K562 (cell line): Measurements from ENCODE around the gene RALY. TPM values are rescaled to one million over a fixed set of nuclear protein-coding genes. Genes with fewer than 3 reads are reported as not detected.

ENCODE experiments used
- HDAC8 ChIP-seq: fragments of 450-650 bp; IDR thresholded peaks from 2 replicates; pipeline ENCODE4 v1.6.1; 2016; ENCODE audit warnings: mild to moderate bottlenecking, missing genetic modification characterization, moderate library complexity, missing compliant biosample characterization
- NR3C1 ChIP-seq: sonication (generic); formaldehyde crosslinking; IDR thresholded peaks from 2 replicates; pipeline ENCODE4 v1.8.1; 2022; ENCODE audit warnings: missing genetic modification reagents
- RBM34 ChIP-seq: fragments of 200-400 bp; formaldehyde crosslinking; IDR thresholded peaks from 2 replicates; pipeline ENCODE4 v1.6.1; 2018; ENCODE audit warnings: low read length, borderline replicate concordance; ENCODE audit not compliant: insufficient read depth
- SAP30 ChIP-seq: fragments of 200-600 bp; sonication (generic); IDR thresholded peaks from 2 replicates; pipeline ENCODE4 v1.6.1; 2012; ENCODE audit warnings: borderline replicate concordance, low read depth, mild to moderate bottlenecking, moderate library complexity, low read length, control low read depth, inconsistent platforms; ENCODE audit not compliant: insufficient read depth, poor library complexity, severe bottlenecking
- ZNF174 ChIP-seq: fragments of 250-450 bp; sonication (Bioruptor Pico); IDR thresholded peaks from 2 replicates; pipeline ENCODE4 v1.4.0; 2020; ENCODE audit warnings: mild to moderate bottlenecking
- ZNF197 ChIP-seq: fragments of 200-800 bp; sonication (Bioruptor generic); IDR thresholded peaks from 2 replicates; pipeline ENCODE4 v1.6.1; 2016; ENCODE audit warnings: low read depth, missing genetic modification characterization, missing compliant biosample characterization
- ZNF324 ChIP-seq: fragments of 250-450 bp; sonication (Bioruptor Pico); IDR thresholded peaks from 2 replicates; pipeline ENCODE4 v1.4.0; 2020; ENCODE audit warnings: mild to moderate bottlenecking
- ZNF644 ChIP-seq: fragments of 200-800 bp; sonication (Bioruptor generic); IDR thresholded peaks from 2 replicates; pipeline ENCODE4 v1.6.1; 2016; ENCODE audit warnings: low read depth, missing genetic modification characterization, missing compliant biosample characterization
- ZNF699 ChIP-seq: fragments of 250-450 bp; sonication (Bioruptor Pico); IDR thresholded peaks from 2 replicates; pipeline ENCODE4 v1.8.0; 2021; ENCODE audit warnings: mild to moderate bottlenecking, moderate library complexity; ENCODE audit not compliant: insufficient replicate concordance
- ZNF830 ChIP-seq: fragments of 250-450 bp; sonication (Bioruptor Pico); IDR thresholded peaks from 2 replicates; pipeline ENCODE4 v1.5.0; 2021; ENCODE audit warnings: mild to moderate bottlenecking
- polyA plus RNA-seq, 8 experiments: library from polyadenylated mRNA; depleted of rRNA in 4 of 8; stranded (reverse) in 5 of 8; unstranded in 3 of 8; fragments of >200 nt; fragmentation: Nextera tagmentation in 2 of 8; fragmentation: Illumina TruSeq in 1 of 8; extraction: Ambion mirVana in 2 of 8; extraction: Trizol in 1 of 8; gene quantifications; 2 replicates each; pipeline versions ENCODE4 v1.2.1 to v1.2.3, GENCODE V29; 2011 to 2014; ENCODE audit warnings: inconsistent platforms in 1 of 8, missing spikeins in 1 of 8
- total RNA-seq, 7 experiments: library from RNA; depleted of rRNA in 6 of 7; stranded (reverse); fragments of >200 nt in 6 of 7; fragmentation: Illumina TruSeq in 2 of 7; extraction: Trizol in 2 of 7; gene quantifications; 2 replicates each; pipeline versions ENCODE4 v1.2.1 to v1.2.3, GENCODE V29; 2011 to 2021; ENCODE audit warnings: low replicate concordance in 1 of 7
- TF ChIP-seq, protein P1 (sequence below), 3 experiments: fragments of 200-800 bp in 1 of 3; fragments of 250-450 bp in 1 of 3; fragments of 450-650 bp in 1 of 3; sonication (Bioruptor Pico) in 1 of 3; sonication (Bioruptor generic) in 1 of 3; formaldehyde crosslinking in 1 of 3; IDR thresholded peaks; 2 replicates each; pipeline versions ENCODE4 v1.6.1 to v1.8.0; 2016 to 2022; ENCODE audit warnings: mild to moderate bottlenecking in 2 of 3, missing genetic modification characterization in 2 of 3, missing compliant biosample characterization in 1 of 3, moderate library complexity in 1 of 3
- TF ChIP-seq, protein P2 (sequence below): IDR thresholded peaks from 2 replicates; pipeline ENCODE4 v1.6.1; 2014; ENCODE audit warnings: antibody characterized with exemption
- TF ChIP-seq, protein P3 (sequence below): sonication (generic); formaldehyde crosslinking; IDR thresholded peaks from 2 replicates; pipeline ENCODE4 v1.8.1; 2023; ENCODE audit warnings: mild to moderate bottlenecking, missing genetic modification reagents
- TF ChIP-seq, protein P4 (sequence below): fragments of 250-450 bp; sonication (Bioruptor Pico); IDR thresholded peaks from 2 replicates; pipeline ENCODE4 v1.4.0; 2020; ENCODE audit warnings: mild to moderate bottlenecking, moderate library complexity, borderline replicate concordance
- TF ChIP-seq, protein P5 (sequence below): fragments of 250-450 bp; sonication (Bioruptor Pico); IDR thresholded peaks from 2 replicates; pipeline ENCODE4 v1.8.0; 2022; ENCODE audit warnings: inconsistent platforms, mild to moderate bottlenecking, moderate library complexity, borderline replicate concordance

RALY gene
- total and polyA plus RNA-seq, 9 of the 15 experiments (the other 6 are each of a cell fraction or from before 2014, with no cell fraction given): 0.80 to 207 (median 128) TPM

DNA sequence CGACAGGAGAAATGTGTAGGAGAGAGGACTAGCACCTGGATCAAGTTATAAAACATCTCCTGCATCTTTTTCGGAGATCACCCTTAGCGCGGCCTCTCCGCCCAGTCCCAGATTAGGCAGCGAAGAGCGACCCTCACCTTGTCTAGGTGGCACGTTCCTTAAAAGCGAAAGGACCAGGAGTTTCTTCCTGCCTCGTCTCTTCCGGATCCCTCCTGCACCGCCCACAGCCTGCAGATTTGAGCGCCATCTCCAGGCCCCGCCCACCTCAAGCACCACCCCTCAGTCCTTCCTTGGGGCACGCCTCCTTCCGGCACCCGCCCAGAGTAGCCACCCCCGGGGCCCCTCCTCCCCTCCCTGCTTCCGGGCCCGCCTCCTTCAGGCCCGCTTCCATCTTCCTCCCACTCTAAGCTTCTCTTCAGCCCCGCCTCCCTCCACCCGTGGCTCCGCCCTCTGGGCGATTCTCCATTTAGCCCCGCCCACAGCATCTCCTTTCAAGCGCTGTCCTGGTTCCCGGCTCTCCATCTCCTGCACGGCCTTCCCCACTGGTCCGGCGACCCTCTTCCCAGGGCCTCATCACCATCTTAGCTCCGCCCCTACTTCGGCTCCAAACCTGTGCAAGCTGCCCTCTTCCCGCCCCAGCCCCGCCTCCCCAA, 662 bp upstream of the RALY start (continued):
- TF ChIP-seq, protein P1, sequence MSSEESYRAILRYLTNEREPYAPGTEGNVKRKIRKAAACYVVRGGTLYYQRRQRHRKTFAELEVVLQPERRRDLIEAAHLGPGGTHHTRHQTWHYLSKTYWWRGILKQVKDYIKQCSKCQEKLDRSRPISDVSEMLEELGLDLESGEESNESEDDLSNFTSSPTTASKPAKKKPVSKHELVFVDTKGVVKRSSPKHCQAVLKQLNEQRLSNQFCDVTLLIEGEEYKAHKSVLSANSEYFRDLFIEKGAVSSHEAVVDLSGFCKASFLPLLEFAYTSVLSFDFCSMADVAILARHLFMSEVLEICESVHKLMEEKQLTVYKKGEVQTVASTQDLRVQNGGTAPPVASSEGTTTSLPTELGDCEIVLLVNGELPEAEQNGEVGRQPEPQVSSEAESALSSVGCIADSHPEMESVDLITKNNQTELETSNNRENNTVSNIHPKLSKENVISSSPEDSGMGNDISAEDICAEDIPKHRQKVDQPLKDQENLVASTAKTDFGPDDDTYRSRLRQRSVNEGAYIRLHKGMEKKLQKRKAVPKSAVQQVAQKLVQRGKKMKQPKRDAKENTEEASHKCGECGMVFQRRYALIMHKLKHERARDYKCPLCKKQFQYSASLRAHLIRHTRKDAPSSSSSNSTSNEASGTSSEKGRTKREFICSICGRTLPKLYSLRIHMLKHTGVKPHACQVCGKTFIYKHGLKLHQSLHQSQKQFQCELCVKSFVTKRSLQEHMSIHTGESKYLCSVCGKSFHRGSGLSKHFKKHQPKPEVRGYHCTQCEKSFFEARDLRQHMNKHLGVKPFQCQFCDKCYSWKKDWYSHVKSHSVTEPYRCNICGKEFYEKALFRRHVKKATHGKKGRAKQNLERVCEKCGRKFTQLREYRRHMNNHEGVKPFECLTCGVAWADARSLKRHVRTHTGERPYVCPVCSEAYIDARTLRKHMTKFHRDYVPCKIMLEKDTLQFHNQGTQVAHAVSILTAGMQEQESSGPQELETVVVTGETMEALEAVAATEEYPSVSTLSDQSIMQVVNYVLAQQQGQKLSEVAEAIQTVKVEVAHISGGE (CRISPR knock-in tag; IDR thresholded peaks at IDR 0.05): peak in 1 of 3 experiments; percentile 89; a peak in 2 of 6 replicates
- TF ChIP-seq ZNF830 (no peak), HDAC8 (no peak), SAP30 (peak; percentile 86), ZNF699 (CRISPR knock-in tag) (no peak), ZNF197 (no peak), ZNF174 (CRISPR knock-in tag) (no peak), ZNF324 (no peak), RBM34 (no peak), ZNF644 (tag) (no peak), NR3C1 (CRISPR knock-in tag) (no peak)
- TF ChIP-seq, protein P2, sequence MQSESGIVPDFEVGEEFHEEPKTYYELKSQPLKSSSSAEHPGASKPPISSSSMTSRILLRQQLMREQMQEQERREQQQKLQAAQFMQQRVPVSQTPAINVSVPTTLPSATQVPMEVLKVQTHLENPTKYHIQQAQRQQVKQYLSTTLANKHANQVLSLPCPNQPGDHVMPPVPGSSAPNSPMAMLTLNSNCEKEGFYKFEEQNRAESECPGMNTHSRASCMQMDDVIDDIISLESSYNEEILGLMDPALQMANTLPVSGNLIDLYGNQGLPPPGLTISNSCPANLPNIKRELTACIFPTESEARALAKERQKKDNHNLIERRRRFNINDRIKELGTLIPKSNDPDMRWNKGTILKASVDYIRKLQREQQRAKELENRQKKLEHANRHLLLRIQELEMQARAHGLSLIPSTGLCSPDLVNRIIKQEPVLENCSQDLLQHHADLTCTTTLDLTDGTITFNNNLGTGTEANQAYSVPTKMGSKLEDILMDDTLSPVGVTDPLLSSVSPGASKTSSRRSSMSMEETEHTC: no peak
- TF ChIP-seq, protein P3, sequence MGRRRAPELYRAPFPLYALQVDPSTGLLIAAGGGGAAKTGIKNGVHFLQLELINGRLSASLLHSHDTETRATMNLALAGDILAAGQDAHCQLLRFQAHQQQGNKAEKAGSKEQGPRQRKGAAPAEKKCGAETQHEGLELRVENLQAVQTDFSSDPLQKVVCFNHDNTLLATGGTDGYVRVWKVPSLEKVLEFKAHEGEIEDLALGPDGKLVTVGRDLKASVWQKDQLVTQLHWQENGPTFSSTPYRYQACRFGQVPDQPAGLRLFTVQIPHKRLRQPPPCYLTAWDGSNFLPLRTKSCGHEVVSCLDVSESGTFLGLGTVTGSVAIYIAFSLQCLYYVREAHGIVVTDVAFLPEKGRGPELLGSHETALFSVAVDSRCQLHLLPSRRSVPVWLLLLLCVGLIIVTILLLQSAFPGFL: no peak
- TF ChIP-seq, protein P4, sequence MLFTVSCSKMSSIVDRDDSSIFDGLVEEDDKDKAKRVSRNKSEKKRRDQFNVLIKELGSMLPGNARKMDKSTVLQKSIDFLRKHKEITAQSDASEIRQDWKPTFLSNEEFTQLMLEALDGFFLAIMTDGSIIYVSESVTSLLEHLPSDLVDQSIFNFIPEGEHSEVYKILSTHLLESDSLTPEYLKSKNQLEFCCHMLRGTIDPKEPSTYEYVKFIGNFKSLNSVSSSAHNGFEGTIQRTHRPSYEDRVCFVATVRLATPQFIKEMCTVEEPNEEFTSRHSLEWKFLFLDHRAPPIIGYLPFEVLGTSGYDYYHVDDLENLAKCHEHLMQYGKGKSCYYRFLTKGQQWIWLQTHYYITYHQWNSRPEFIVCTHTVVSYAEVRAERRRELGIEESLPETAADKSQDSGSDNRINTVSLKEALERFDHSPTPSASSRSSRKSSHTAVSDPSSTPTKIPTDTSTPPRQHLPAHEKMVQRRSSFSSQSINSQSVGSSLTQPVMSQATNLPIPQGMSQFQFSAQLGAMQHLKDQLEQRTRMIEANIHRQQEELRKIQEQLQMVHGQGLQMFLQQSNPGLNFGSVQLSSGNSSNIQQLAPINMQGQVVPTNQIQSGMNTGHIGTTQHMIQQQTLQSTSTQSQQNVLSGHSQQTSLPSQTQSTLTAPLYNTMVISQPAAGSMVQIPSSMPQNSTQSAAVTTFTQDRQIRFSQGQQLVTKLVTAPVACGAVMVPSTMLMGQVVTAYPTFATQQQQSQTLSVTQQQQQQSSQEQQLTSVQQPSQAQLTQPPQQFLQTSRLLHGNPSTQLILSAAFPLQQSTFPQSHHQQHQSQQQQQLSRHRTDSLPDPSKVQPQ (CRISPR knock-in tag): no peak
- TF ChIP-seq, protein P5, sequence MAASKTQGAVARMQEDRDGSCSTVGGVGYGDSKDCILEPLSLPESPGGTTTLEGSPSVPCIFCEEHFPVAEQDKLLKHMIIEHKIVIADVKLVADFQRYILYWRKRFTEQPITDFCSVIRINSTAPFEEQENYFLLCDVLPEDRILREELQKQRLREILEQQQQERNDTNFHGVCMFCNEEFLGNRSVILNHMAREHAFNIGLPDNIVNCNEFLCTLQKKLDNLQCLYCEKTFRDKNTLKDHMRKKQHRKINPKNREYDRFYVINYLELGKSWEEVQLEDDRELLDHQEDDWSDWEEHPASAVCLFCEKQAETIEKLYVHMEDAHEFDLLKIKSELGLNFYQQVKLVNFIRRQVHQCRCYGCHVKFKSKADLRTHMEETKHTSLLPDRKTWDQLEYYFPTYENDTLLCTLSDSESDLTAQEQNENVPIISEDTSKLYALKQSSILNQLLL (CRISPR knock-in tag): no peak
